ENCODE measurements around the gene FRMD1. TPM values are rescaled to one million over a fixed set of nuclear protein-coding genes. Genes with fewer than 3 reads are reported as not detected.

FRMD1 gene
- total RNA-seq, 2 experiments from 2014 or later: not detected

DNA sequence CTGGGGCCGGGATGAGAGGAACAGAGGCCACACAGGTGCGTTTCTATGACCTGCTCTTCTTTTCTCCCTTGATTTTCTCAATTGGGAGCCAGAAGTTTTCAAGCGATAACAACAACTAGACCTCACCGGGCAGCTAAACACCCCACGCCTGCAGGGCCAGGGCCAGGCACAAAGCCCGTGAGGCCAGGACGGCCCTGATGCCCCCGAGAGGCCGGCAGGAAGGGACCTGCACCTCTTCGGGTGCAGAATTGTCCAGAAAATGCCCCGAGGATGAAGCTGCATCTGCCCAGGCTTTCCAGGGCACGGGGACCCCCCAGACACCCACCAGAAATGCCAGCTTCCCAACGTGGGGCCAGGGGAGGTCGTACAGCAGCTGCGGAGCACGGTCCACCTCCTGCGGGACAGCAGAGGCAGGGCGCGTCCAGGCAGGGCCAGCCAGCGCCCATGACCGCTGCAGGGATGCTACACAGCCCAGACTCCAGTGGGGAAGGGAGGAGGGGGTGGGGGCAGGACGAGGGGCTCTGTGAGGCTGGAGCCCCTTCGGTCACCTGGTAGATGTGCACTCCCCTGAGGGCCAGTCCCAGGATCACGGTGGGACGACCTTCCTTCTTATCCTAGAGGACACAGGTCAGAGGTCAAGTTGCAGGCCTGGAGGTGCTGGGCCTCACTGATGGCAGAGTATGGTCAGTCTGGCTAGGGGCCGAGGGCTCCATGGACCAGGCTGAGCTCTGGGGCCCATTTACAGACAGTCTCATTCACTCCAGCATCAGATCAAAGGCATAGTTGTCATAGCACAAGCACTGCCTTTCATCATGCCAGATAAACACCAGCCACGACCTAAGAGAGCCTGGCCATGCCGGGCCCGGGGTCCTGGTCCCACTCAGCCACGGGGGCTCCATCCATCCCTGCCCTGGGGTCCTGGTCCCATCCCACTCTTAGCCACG, 16.4 kb downstream of the FRMD1 start:
- H3K27me3 Mint-ChIP-seq (ENCODE audit: low read depth): no peaks in the 10 kb centered on the region
- no peaks in the 10 kb centered on the region for H3K9me3 Mint-ChIP-seq
- no peak overlapping the region for H3K4me3 Mint-ChIP-seq
- intact Hi-C loops (cut with micrococcal nuclease): no loop called here
- no peaks in the 10 kb centered on the region for H3K36me3 Mint-ChIP-seq (ENCODE audit: low read depth)
- H3K27ac Mint-ChIP-seq: no peak overlapping the region
- DNase-seq: no peak
- no peaks in the 10 kb centered on the region for H3K4me1 Mint-ChIP-seq (ENCODE audit: low read depth)
- CTCF ChIA-PET: interaction anchor here (0.7 kb wide), 1 partner anchor 1207 kb away, joined by 3 read pairs; no protein-coding TSS in a partner anchor

DNA sequence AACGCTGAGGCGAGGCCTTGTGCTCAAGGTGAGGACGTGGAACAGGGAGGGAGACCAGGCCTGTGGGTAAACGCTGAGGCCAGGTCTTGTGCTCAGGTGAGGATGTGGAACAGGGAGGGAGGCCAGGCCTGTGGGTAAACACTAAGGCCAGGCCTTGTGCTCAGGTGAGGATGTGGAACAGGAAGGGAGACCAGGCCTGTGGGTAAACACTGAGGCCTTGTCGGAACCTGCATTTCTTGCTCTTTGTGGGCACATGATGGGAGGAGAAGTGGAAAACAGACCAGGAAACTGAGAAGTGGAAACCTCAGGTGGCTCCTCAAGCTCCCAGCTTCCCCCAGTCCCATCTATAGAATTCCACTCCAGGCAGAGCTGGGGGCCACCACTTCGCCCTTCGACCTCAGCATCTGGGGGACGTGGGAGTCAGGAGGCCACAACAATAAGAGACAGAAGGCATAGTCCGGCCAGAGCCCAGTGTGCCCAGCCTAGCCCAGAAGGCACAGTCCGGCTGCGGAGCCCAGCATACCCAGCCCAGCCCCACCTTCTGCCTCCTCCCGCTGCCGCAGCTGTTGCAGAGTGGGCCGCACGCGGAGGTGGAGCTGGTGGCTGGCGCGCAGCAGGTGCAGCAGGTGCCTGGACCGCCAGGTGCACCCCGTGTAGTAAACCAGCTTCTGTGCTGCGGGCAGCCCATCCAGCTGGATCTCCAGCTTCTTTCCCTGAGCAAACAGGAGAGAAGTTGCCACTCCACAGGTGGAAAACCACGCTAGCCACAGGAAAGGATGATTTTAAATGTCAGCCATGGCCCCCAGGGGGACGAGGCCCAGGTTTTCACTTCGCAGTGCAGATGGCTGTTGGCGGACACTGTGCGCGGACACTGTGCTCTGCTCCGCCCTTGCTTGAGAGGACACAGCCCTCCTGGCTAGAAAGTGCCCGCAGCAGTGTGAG, 17.5 kb downstream of the FRMD1 start:
- intact Hi-C loops (cut with micrococcal nuclease): no loop called here
- DNase-seq: no peak
- no peak overlapping the region for H3K4me3 Mint-ChIP-seq
- no peaks in the 10 kb centered on the region for H3K27me3 Mint-ChIP-seq (ENCODE audit: low read depth)
- H3K27ac Mint-ChIP-seq: no peak overlapping the region
- no peaks in the 10 kb centered on the region for H3K4me1 Mint-ChIP-seq (ENCODE audit: low read depth)
- H3K9me3 Mint-ChIP-seq: no peaks in the 10 kb centered on the region
- no peaks in the 10 kb centered on the region for H3K36me3 Mint-ChIP-seq (ENCODE audit: low read depth)
- CTCF ChIA-PET: no interaction called here

DNA sequence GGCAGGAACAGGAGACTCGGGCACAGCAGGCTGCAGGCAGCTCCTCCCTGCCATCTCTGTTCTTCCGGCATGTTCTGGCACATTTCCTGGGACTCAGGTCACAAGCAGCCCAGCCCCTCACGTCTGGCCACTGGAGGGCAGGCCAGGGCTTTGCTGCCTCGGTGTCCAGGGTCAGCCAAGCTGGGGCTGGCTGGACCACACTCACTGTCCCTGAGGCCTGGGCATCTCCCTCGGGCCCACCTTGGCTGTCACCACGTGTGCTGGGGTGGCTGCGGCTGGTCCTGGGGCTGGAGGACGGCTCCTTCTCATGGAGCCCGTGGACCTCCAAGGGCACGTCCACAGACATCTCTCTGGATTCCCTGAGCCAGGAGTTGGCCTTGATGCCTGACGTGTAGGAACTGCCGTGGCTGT, 18.5 kb downstream of the FRMD1 start:
- Mint-ChIP-seq H3K36me3 (ENCODE audit: low read depth) (no peaks in the 10 kb centered on the region), H3K27me3 (ENCODE audit: low read depth) (no peaks in the 10 kb centered on the region), H3K27ac (no peak overlapping the region), H3K9me3 (no peaks in the 10 kb centered on the region), H3K4me1 (ENCODE audit: low read depth) (no peaks in the 10 kb centered on the region), H3K4me3 (no peak overlapping the region)
- intact Hi-C loops (cut with micrococcal nuclease): no loop called here
- DNase-seq: no peak
- CTCF ChIA-PET: no interaction called here

DNA sequence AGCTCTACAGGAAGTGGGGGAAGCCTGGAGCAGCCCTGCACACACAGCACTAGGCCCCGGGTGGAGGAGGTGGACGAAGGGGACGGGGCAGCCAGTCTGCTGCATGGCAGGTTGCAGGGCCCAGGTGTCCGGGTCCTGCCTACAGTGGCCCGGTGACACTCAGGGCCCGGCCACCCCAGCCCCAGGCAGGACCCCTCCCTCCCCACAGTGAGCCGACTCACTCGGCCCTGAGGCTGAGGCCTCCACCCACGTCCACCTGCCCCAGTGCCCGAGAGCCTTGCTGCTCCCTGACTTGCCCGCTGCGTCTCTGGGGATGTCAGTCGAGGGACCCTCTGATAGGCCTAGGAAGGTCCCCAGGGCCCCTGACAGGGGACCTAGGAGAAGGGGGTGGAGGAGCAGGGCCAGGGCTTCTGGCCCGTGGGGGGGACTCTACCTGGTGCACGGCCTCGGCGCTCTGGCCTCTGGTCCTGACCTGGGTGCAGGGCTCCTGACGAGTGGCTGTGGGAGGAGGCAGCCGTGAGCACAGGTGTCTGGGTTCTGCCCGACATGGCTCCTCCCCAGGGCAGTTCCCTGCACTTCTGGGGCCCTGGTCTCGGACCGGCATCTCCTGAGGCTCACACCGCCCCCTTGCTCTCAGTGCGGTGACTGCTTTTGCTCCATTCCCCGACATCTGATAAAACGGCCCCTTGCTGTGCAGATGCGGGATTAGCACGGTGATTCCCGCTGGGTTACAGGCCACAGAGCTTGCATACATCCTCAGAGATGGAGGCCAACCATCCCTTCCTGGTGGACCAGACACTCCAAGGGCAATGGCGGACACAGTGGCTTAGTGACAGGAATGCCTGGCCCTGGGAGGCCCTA, 20.1 kb downstream of the FRMD1 start:
- Mint-ChIP-seq H3K9me3 (no peaks in the 10 kb centered on the region), H3K4me1 (ENCODE audit: low read depth) (no peaks in the 10 kb centered on the region), H3K27ac (no peak overlapping the region), H3K4me3 (no peak overlapping the region), H3K36me3 (ENCODE audit: low read depth) (no peaks in the 10 kb centered on the region), H3K27me3 (ENCODE audit: low read depth) (no peaks in the 10 kb centered on the region)
- intact Hi-C loops (cut with micrococcal nuclease): no loop called here
- no peak for DNase-seq
- CTCF ChIA-PET: no interaction called here

DNA sequence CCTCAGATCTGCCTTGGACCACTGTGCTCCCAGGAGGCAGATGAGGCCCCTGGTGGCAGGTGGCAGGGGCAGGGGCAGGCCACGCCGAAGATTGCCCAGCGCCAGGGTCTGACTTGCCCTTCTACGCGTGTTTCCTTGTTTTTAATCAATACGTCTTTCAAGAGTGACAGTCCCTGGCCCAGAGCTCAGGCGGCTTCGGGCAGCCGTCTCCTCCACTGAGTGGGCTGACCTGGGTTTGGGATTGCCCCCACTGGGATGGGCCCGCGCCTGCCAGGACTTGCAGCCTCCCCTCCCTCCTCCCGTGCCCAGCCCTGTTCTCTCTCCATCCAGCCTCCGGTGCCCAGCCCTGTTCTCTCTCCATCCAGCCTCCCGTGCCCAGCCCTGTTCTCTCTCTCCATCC, 21.2 kb downstream of the FRMD1 start:
- intact Hi-C loops (cut with micrococcal nuclease): no loop called here
- H3K4me1 Mint-ChIP-seq (ENCODE audit: low read depth): no peaks in the 10 kb centered on the region
- no peaks in the 10 kb centered on the region for H3K27me3 Mint-ChIP-seq (ENCODE audit: low read depth)
- no peaks in the 10 kb centered on the region for H3K36me3 Mint-ChIP-seq (ENCODE audit: low read depth)
- H3K4me3 Mint-ChIP-seq: no peak overlapping the region
- no peaks in the 10 kb centered on the region for H3K9me3 Mint-ChIP-seq
- H3K27ac Mint-ChIP-seq: no peak overlapping the region
- CTCF ChIA-PET: no interaction called here
- no peak for DNase-seq

DNA sequence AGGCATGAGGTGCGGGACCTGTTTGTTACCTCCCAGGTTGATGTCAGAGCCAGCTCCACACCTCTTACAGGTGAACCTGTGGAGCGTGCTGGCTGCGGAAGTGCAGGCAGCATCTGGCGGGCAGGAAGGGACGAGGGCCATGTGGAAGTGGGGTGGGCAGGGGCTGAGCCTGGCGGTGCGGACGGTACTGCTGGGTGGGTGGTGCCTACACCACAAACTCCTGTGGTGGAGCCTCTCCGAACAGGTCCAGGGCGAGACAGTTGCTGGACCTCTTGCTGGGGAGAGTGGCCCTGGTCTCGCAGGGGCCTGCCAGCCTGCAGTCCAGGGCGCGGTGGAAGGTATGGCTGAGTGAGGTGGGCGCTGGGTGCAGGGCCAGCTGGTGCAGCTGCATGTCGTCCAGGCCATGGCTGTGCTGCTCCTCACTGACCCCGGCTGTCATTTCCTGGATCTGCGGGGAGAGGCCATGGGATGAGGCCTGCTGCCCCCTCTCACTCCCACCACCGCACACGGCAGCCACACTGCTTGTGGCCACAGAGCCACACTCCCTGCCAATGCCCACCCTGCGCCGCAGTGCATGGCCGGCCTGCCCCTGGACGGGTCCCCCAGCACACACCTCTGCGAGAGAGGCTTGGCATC, 22.0 kb downstream of the FRMD1 start:
- DNase-seq: no peak
- Mint-ChIP-seq H3K27ac (no peak overlapping the region), H3K9me3 (no peaks in the 10 kb centered on the region), H3K27me3 (ENCODE audit: low read depth) (no peaks in the 10 kb centered on the region), H3K4me3 (no peak overlapping the region), H3K4me1 (ENCODE audit: low read depth) (no peaks in the 10 kb centered on the region), H3K36me3 (ENCODE audit: low read depth) (no peaks in the 10 kb centered on the region)
- CTCF ChIA-PET: no interaction called here
- intact Hi-C loops (cut with micrococcal nuclease): no loop called here

DNA sequence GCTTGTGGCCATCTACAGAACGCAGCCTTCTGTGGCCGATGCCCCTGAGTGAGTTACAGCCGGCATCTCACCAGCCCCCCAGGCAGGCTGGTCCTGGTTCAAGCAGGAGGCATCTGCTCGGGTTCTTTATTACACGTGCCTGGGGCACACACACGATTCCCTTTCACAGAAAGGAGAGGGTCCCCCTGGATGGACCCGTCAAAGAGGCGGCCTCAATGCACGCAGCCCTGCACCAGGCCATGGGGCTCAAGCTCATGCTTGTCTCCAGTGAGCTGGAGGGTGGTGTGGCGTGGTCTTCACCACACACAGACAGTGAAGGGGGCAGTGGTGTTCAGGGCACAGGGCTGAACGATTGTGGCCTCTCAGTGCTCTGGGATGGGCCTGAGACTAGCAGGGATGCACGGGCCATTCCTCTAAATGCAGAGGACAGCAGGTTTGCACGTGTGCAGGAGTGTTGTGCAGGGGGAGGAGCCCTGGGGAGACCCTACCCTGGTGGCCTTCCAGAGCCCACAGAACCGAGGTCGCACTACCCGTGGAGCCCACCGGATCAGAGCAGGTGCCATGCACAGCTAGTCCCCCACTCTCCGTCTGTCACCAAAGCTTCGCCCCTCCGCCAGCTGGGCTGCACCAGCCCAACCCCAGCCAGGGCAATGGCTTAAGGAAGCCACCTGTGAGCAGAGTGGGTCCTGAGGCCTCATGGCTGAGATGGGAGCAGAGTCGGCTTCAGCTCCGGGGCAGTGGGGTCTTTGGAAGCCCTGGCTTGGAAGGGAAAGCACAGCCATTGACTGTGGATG, 23.1 kb downstream of the FRMD1 start:
- no peak overlapping the region for H3K27ac Mint-ChIP-seq
- CTCF ChIA-PET: no interaction called here
- H3K36me3 Mint-ChIP-seq (ENCODE audit: low read depth): no peaks in the 10 kb centered on the region
- intact Hi-C loops (cut with micrococcal nuclease): no loop called here
- H3K4me1 Mint-ChIP-seq (ENCODE audit: low read depth): no peaks in the 10 kb centered on the region
- no peaks in the 10 kb centered on the region for H3K9me3 Mint-ChIP-seq
- H3K27me3 Mint-ChIP-seq (ENCODE audit: low read depth): no peaks in the 10 kb centered on the region
- no peak overlapping the region for H3K4me3 Mint-ChIP-seq
- DNase-seq: no peak

DNA sequence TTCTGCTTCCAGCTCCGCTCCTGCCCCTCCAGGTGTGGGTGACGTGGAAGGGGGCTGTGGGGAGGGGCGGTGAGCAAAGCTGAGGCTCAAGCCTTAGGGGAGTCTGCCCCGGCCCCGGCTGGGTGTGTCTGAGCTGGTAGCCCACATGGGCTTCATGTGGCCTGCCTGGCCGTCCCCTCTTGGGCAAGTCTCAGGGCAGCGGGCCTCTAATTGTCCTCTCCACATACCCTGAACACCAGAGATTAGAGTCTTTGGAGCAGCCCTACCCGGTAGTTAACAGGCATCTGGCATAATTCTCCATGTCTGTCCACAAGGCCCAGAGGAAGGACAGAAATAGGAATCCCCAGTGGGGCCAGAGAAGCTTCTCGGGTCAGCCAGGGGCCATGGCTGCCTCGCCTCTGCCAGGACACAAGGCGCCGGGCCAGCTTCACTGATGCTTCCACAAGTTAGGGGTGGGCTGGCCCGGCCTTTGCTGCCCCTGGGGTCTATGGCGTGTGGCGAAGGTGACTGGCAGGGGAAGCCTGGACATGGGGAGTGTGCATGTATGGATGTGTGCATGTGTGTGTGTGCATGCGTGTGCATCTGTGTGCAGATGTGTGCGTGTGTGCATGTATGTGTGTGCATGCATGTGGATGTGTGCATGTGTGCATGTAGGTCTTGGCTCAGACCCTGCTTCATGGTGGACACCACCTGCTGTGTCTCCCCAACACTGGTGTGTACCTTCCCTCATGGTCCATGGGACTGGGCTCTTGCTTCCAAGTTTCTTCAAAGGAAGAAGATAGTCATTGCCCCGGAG, 24.0 kb downstream of the FRMD1 start:
- H3K9me3 Mint-ChIP-seq: no peaks in the 10 kb centered on the region
- CTCF ChIA-PET: no interaction called here
- no peak overlapping the region for H3K27ac Mint-ChIP-seq
- H3K36me3 Mint-ChIP-seq (ENCODE audit: low read depth): no peaks in the 10 kb centered on the region
- H3K27me3 Mint-ChIP-seq (ENCODE audit: low read depth): no peaks in the 10 kb centered on the region
- no peaks in the 10 kb centered on the region for H3K4me1 Mint-ChIP-seq (ENCODE audit: low read depth)
- DNase-seq: no peak
- H3K4me3 Mint-ChIP-seq: no peak overlapping the region
- intact Hi-C loops (cut with micrococcal nuclease): no loop called here

DNA sequence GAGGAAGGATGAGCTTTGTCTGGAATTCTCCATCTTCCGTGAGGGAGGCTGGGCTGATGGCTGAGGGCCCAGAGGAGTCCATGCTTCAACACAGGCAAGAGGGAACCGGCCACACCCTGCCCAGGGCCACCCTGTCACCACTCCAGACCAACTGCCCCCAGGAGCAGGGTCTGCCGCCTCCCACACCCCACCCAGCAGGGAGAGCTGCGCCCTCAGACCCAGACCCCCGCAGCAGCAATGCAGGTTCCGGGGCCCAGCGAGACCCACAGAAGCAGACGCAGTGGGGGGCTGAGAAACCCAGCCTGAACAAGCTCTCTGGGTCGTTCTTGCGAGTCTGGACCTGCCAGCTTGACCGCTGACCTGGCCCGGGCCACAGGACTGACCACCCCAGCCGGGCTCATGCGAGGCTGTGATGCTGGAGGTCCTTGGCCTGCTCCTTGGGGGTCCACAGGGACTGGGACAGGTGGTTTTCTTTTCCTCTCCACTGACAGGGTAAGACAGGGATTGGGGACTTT, 25.0 kb downstream of the FRMD1 start:
- intact Hi-C loops (cut with micrococcal nuclease): no loop called here
- DNase-seq: no peak
- Mint-ChIP-seq H3K4me1 (ENCODE audit: low read depth) (no peaks in the 10 kb centered on the region), H3K9me3 (no peaks in the 10 kb centered on the region), H3K36me3 (ENCODE audit: low read depth) (no peaks in the 10 kb centered on the region), H3K4me3 (no peak overlapping the region), H3K27me3 (ENCODE audit: low read depth) (no peaks in the 10 kb centered on the region), H3K27ac (no peak overlapping the region)
- CTCF ChIA-PET: no interaction called here

DNA sequence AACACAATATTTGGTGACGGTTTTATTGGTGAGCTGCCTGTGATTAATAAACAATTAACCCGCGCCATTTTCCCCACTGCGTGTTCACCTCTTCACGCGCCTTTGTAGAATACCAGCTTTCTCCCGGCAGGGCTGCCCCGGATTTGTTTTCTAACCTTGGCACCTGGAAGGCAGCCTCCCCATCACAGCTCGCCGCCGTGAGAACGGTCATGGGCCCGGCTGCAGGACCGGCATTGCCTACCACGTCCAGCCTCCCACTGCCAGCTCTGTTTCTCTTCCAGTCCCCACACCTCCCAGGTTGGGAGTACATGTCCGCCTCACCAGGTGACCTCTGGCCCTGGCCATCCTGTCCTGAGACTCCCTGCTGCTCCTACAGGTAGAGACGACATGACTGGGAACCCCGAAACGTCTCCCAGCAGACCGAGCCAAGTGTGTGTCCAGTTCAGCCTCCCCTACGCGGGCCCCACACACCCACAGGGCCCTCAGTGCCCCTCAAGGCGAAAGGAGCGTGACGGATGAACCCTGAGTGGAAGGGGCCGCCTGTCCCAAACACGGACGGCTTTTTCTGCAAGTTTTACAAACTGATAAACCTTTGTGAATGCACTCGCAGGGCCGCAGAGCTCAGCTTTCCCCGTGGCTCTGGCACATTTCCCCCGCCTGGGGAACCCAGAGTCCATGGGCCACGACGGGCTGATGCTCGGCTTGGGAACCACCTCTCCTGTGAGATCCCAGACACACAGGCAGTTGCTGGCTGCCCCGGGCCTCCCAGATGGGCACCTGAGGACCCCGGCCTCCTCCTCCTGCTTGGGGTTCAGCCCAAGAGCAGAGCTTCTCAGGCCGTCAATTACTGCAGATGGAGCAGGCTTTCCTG, 25.7 kb downstream of the FRMD1 start:
- no peak overlapping the region for H3K27ac Mint-ChIP-seq
- H3K36me3 Mint-ChIP-seq (ENCODE audit: low read depth): no peaks in the 10 kb centered on the region
- DNase-seq: no peak
- no peaks in the 10 kb centered on the region for H3K9me3 Mint-ChIP-seq
- intact Hi-C loops (cut with micrococcal nuclease): no loop called here
- H3K4me1 Mint-ChIP-seq (ENCODE audit: low read depth): no peaks in the 10 kb centered on the region
- no peaks in the 10 kb centered on the region for H3K27me3 Mint-ChIP-seq (ENCODE audit: low read depth)
- no peak overlapping the region for H3K4me3 Mint-ChIP-seq
- CTCF ChIA-PET: no interaction called here
